ENCODE data around the gene MROH9.

The MROH9 gene

DNA sequence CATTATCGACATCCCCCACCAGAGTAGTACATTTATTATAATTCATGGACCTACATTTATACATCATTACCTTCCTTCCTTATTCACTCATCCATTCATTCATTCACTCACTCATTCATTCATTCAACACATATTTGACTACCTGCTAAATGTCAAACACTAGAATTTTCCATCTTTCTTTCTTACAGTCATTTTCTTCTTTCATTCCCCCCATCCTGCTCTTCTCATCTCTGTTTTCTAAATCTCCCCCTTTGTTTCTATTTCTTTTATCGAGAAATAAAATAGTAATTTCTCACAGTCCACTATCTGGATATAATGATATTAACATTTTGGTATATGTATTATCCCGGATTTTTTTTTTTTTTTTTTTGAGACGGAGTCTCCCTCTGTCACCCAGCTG lies 127.6 kb downstream of the MROH9 start:
- Histone ChIP-seq H3K27me3 (replicated peaks; ENCODE audit: control insufficient read depth, insufficient read depth, low read length, poor library complexity, severe bottlenecking) (no peaks in the 10 kb centered on the region), H3K4me1 (ENCODE audit: control insufficient read depth, insufficient read depth, low read length, poor library complexity, severe bottlenecking) (no peaks in the 10 kb centered on the region), H3K9me3 (ENCODE audit: control insufficient read depth, low read length) (no peaks in the 10 kb centered on the region), H3K4me3 (ENCODE audit: insufficient read depth, low read depth, low read length, poor library complexity, severe bottlenecking) (no peak overlapping the region), H3K27ac (ENCODE audit: insufficient read depth, low read length, poor library complexity, severe bottlenecking) (no peak overlapping the region), H3K36me3 (ENCODE audit: control insufficient read depth, insufficient read depth, low read length) (no peaks in the 10 kb centered on the region)
- DNase-seq: no peak

DNA sequence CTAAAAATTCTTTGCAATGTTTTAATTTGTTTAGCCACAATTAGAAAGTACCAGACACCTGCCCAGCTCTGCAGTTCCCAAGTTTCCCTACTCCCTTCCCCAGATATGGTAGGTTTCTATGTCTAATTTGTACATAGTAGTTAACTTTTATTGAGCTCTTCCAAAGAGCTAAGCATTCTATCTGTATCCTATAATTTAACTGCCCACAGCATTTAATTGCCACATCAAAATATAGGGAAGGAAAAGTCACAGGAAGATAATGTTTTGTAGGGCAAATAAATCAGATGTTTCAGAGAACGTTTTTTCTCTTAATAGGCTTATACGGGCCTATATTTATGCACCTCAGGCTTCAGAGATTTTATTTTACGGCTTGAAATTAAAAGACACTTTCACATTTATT lies 139.7 kb downstream of the MROH9 start:
- Histone ChIP-seq H3K27me3 (replicated peaks; ENCODE audit: control insufficient read depth, insufficient read depth, low read length, poor library complexity, severe bottlenecking) (no peaks in the 10 kb centered on the region), H3K9me3 (ENCODE audit: control insufficient read depth, low read length) (no peaks in the 10 kb centered on the region), H3K36me3 (ENCODE audit: control insufficient read depth, insufficient read depth, low read length) (no peaks in the 10 kb centered on the region), H3K27ac (ENCODE audit: insufficient read depth, low read length, poor library complexity, severe bottlenecking) (no peak overlapping the region), H3K4me1 (ENCODE audit: control insufficient read depth, insufficient read depth, low read length, poor library complexity, severe bottlenecking) (no peaks in the 10 kb centered on the region), H3K4me3 (ENCODE audit: insufficient read depth, low read depth, low read length, poor library complexity, severe bottlenecking) (no peak overlapping the region)
- no peak for DNase-seq

DNA sequence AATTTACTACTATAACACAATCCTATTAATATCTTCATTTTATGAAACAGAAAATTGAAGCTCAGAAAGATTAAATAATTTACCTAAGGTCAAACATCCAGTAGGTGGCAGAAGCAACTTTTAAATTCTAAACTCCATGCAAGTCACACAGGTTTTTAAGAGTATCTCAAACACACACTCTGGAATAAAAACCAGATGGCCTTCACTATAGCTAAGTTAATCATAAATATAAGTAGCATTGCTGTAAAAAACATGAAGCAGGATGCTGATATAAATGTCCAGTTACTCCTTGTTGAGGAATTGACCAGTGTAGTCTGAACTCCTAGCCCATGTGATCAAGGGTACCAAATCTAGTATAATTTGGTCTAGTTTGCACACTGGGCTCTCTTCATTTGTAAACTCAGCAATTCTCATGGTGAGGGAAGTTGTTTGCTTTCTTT lies 146.0 kb downstream of the MROH9 start:
- DNase-seq: no peak

DNA sequence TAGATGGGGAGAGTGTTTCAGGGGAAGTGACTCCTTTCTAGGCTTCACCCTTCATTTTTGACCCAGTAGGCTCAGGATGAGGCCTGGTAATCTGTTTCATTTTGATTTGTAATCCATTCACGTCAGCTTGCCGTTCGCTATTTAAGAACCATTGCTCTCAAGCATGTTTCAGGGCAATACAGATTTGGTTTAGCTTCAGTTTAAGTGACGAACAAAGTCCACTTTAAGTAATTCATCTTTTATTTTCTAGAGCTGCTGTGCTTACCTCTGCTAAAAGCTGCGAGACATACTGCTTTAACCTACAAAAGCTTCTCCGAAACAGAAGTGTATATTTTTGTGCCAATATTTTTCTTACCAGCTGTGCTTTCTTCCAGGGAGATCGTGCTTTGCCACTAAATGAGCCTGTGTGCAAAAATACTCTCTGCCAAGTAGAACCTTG lies 146.4 kb downstream of the MROH9 start:
- Histone ChIP-seq H3K4me1 (ENCODE audit: control insufficient read depth, insufficient read depth, low read length, poor library complexity, severe bottlenecking) (no peaks in the 10 kb centered on the region), H3K27ac (ENCODE audit: insufficient read depth, low read length, poor library complexity, severe bottlenecking) (no peak overlapping the region)
- DNase-seq: no peak

More for the DNA sequence above, 146.0 kb downstream of the MROH9 start:
- Histone ChIP-seq H3K9me3 (ENCODE audit: control insufficient read depth, low read length) (no peaks in the 10 kb centered on the region), H3K4me3 (ENCODE audit: insufficient read depth, low read depth, low read length, poor library complexity, severe bottlenecking) (no peak overlapping the region), H3K36me3 (ENCODE audit: control insufficient read depth, insufficient read depth, low read length) (no peaks in the 10 kb centered on the region), H3K27ac (ENCODE audit: insufficient read depth, low read length, poor library complexity, severe bottlenecking) (no peak overlapping the region), H3K4me1 (ENCODE audit: control insufficient read depth, insufficient read depth, low read length, poor library complexity, severe bottlenecking) (no peaks in the 10 kb centered on the region), H3K27me3 (replicated peaks; ENCODE audit: control insufficient read depth, insufficient read depth, low read length, poor library complexity, severe bottlenecking) (no peaks in the 10 kb centered on the region)

DNA sequence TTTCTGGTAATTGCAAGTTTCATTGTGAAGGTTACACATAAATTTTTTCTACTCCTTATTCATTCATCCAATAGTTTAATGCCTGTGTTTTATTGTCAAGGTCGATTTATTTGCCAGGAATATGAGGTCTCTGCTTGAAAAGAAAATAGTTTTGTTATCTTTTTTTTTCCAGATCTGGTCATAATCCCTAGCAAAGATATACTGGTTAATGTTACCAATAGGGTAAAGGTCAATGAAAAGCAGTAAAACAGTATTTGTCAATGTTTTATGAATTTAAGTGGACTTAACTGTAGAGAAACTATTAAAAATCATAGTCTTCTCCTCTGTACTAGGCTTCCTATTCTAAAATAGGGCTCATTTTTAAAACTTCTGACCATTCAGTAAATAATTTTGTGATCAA lies 147.3 kb downstream of the MROH9 start:
- H3K27ac ChIP-seq (ENCODE audit: insufficient read depth, low read length, poor library complexity, severe bottlenecking): no peak overlapping the region
- no peak for DNase-seq
- H3K4me1 ChIP-seq (ENCODE audit: control insufficient read depth, insufficient read depth, low read length, poor library complexity, severe bottlenecking): no peaks in the 10 kb centered on the region
- no peak overlapping the region for H3K4me3 ChIP-seq (ENCODE audit: insufficient read depth, low read depth, low read length, poor library complexity, severe bottlenecking)
- no peaks in the 10 kb centered on the region for H3K27me3 ChIP-seq (replicated peaks; ENCODE audit: control insufficient read depth, insufficient read depth, low read length, poor library complexity, severe bottlenecking)
- H3K9me3 ChIP-seq (ENCODE audit: control insufficient read depth, low read length): no peaks in the 10 kb centered on the region
- H3K36me3 ChIP-seq (ENCODE audit: control insufficient read depth, insufficient read depth, low read length): no peaks in the 10 kb centered on the region

More for the DNA sequence above, 146.4 kb downstream of the MROH9 start:
- no peak overlapping the region for H3K4me3 ChIP-seq (ENCODE audit: insufficient read depth, low read depth, low read length, poor library complexity, severe bottlenecking)
- H3K27me3 ChIP-seq (replicated peaks; ENCODE audit: control insufficient read depth, insufficient read depth, low read length, poor library complexity, severe bottlenecking): no peaks in the 10 kb centered on the region
- H3K9me3 ChIP-seq (ENCODE audit: control insufficient read depth, low read length): no peaks in the 10 kb centered on the region
- H3K36me3 ChIP-seq (ENCODE audit: control insufficient read depth, insufficient read depth, low read length): no peaks in the 10 kb centered on the region

DNA sequence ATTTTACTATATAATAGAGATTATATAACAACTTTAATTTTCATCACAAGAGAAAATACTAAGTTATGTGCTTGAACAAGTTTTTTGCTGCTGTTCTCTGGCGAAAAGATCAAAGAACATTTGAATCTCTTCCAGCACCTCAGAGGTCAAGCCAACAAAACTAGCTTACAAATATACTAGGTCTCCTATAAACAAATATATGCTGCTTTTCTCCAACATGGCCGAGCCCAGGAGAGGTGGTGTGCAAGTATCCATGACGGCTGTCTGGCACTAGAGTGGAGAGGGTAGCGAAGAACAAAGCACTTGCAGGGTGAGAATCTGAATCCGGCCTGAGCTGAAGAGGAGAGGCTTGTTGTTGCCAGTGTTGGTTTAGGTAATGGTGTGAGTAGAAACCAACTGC lies 147.9 kb downstream of the MROH9 start:
- H3K27ac ChIP-seq (ENCODE audit: insufficient read depth, low read length, poor library complexity, severe bottlenecking): no peak overlapping the region
- no peaks in the 10 kb centered on the region for H3K4me1 ChIP-seq (ENCODE audit: control insufficient read depth, insufficient read depth, low read length, poor library complexity, severe bottlenecking)
- H3K36me3 ChIP-seq (ENCODE audit: control insufficient read depth, insufficient read depth, low read length): no peaks in the 10 kb centered on the region
- no peak overlapping the region for H3K4me3 ChIP-seq (ENCODE audit: insufficient read depth, low read depth, low read length, poor library complexity, severe bottlenecking)
- no peaks in the 10 kb centered on the region for H3K9me3 ChIP-seq (ENCODE audit: control insufficient read depth, low read length)
- DNase-seq: no peak
- H3K27me3 ChIP-seq (replicated peaks; ENCODE audit: control insufficient read depth, insufficient read depth, low read length, poor library complexity, severe bottlenecking): no peaks in the 10 kb centered on the region

DNA sequence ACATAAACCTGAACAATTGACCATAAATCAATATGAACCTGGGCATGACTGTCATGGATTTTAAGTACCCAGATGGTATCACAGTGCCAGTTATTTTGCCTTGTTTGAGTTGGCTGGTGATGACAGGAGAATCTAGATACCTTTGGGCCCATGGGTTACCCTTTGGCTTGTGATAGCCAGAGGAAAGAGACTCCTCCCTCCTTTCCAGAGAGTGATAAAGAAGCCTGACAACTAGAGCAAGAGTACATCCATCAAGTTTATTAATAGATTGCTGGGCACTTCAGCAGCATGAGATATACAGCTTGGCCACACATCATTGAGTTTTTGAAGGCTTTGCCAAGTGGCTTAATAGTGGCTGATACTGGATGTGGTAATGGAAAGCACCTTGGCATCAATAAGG lies 148.8 kb downstream of the MROH9 start:
- Histone ChIP-seq H3K27me3 (replicated peaks; ENCODE audit: control insufficient read depth, insufficient read depth, low read length, poor library complexity, severe bottlenecking) (no peaks in the 10 kb centered on the region), H3K27ac (ENCODE audit: insufficient read depth, low read length, poor library complexity, severe bottlenecking) (no peak overlapping the region), H3K4me3 (ENCODE audit: insufficient read depth, low read depth, low read length, poor library complexity, severe bottlenecking) (no peak overlapping the region), H3K9me3 (ENCODE audit: control insufficient read depth, low read length) (no peaks in the 10 kb centered on the region), H3K36me3 (ENCODE audit: control insufficient read depth, insufficient read depth, low read length) (no peaks in the 10 kb centered on the region), H3K4me1 (ENCODE audit: control insufficient read depth, insufficient read depth, low read length, poor library complexity, severe bottlenecking) (no peaks in the 10 kb centered on the region)
- DNase-seq: no peak

DNA sequence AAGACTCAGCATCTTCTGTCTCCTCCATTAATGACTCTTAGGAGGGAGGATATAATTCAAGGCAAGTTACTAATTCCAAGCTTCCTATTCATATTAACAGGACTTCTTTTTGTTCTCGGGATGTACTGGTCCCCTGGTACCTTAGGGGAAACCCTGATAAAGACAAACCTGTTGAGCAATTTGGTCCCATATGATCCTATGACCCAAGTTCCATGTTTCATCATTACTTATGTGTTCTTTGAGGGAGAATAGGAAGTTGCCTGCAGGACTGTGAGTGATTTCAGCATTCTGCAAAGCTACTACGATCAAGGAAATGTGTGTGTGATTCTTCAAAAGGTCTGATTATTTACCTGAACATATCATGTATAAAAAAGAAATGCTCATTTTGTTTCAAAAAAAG lies 149.5 kb downstream of the MROH9 start:
- Histone ChIP-seq H3K27me3 (replicated peaks; ENCODE audit: control insufficient read depth, insufficient read depth, low read length, poor library complexity, severe bottlenecking) (no peaks in the 10 kb centered on the region), H3K4me1 (ENCODE audit: control insufficient read depth, insufficient read depth, low read length, poor library complexity, severe bottlenecking) (no peaks in the 10 kb centered on the region), H3K27ac (ENCODE audit: insufficient read depth, low read length, poor library complexity, severe bottlenecking) (no peak overlapping the region), H3K4me3 (ENCODE audit: insufficient read depth, low read depth, low read length, poor library complexity, severe bottlenecking) (no peak overlapping the region), H3K36me3 (ENCODE audit: control insufficient read depth, insufficient read depth, low read length) (no peaks in the 10 kb centered on the region), H3K9me3 (ENCODE audit: control insufficient read depth, low read length) (no peaks in the 10 kb centered on the region)
- no peak for DNase-seq

DNA sequence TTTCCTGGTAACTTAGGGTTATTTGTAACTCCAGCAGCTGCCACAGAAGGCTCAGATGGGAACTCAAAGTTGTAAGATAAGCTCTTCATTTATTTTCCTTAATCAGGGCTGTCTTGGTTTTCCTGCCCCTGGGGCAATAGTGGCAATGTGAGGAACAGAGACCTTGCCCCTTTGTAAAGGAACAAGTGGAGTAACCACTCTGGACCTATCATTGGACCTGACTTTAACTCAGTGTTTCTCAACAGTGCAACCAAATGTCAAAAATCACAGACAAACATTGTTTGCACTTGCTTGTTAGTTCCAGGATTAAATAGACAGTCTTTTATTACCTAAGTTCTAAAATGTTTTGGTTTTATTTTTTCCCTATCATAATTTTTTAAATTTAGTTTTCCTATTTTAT lies 152.6 kb downstream of the MROH9 start:
- Histone ChIP-seq H3K27me3 (replicated peaks; ENCODE audit: control insufficient read depth, insufficient read depth, low read length, poor library complexity, severe bottlenecking) (no peaks in the 10 kb centered on the region), H3K27ac (ENCODE audit: insufficient read depth, low read length, poor library complexity, severe bottlenecking) (no peak overlapping the region), H3K4me1 (ENCODE audit: control insufficient read depth, insufficient read depth, low read length, poor library complexity, severe bottlenecking) (no peaks in the 10 kb centered on the region), H3K9me3 (ENCODE audit: control insufficient read depth, low read length) (no peaks in the 10 kb centered on the region), H3K36me3 (ENCODE audit: control insufficient read depth, insufficient read depth, low read length) (no peaks in the 10 kb centered on the region), H3K4me3 (ENCODE audit: insufficient read depth, low read depth, low read length, poor library complexity, severe bottlenecking) (no peak overlapping the region)
- DNase-seq: no peak

DNA sequence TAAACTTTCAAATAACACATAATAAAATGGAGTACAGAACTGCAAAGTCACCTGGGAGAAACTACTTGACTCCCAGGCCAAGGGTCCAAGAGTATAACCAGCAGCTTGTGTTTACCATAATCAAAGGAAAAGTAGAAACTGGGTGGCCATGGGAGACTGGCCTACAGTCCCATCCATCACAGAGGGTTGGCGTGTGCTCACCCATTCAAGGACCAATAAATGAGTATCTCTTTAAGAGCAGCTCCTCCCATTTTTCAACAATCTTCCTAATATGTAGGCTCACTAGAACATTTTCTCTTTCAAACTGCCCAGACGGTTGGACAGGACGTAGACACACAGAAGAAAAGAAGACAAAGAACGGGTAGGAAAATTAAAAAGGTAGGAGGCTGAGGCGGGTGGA lies 155.3 kb downstream of the MROH9 start, which contains the start of gene FMO3:
Gene FMO3, plus strand, starts transcription at position 302 of the 400 bp plus-strand sequence. CDS start 1,754 bp downstream, outside the sequence.
- no peaks in the 10 kb centered on the region for H3K9me3 ChIP-seq (ENCODE audit: control insufficient read depth, low read length)
- no peaks in the 10 kb centered on the region for H3K4me1 ChIP-seq (ENCODE audit: control insufficient read depth, insufficient read depth, low read length, poor library complexity, severe bottlenecking)
- no peak within 1 kb of the TSS for H3K27ac ChIP-seq (ENCODE audit: insufficient read depth, low read length, poor library complexity, severe bottlenecking)
- DNase-seq: no peak
- H3K4me3 ChIP-seq (ENCODE audit: insufficient read depth, low read depth, low read length, poor library complexity, severe bottlenecking): no peak within 1 kb of the TSS
- no peaks in the 10 kb centered on the region for H3K27me3 ChIP-seq (replicated peaks; ENCODE audit: control insufficient read depth, insufficient read depth, low read length, poor library complexity, severe bottlenecking)
- H3K36me3 ChIP-seq (ENCODE audit: control insufficient read depth, insufficient read depth, low read length): no peaks in the 10 kb centered on the region

DNA sequence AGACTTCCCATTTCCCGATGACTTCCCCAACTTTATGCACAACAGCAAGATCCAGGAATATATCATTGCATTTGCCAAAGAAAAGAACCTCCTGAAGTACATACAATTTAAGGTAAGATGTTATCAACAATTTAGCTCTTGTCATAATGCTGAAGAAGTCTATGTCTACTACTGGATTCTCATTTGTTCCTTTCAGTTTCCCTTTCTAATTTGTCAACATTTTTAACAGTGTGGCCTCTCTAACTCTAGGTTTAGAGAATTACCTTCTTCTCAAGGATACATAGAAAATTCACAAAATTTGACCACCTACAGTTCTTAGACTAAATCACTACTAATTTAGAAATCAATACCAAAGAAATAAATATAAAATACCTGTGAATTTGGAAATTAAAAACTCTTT lies 168.5 kb downstream of the MROH9 start:
- Histone ChIP-seq H3K9me3 (ENCODE audit: control insufficient read depth, low read length) (no peaks in the 10 kb centered on the region), H3K36me3 (ENCODE audit: control insufficient read depth, insufficient read depth, low read length) (no peaks in the 10 kb centered on the region), H3K27ac (ENCODE audit: insufficient read depth, low read length, poor library complexity, severe bottlenecking) (no peak overlapping the region), H3K27me3 (replicated peaks; ENCODE audit: control insufficient read depth, insufficient read depth, low read length, poor library complexity, severe bottlenecking) (no peaks in the 10 kb centered on the region), H3K4me3 (ENCODE audit: insufficient read depth, low read depth, low read length, poor library complexity, severe bottlenecking) (no peak overlapping the region), H3K4me1 (ENCODE audit: control insufficient read depth, insufficient read depth, low read length, poor library complexity, severe bottlenecking) (no peaks in the 10 kb centered on the region)
- DNase-seq: no peak
